Measurements from ENCODE around the gene GNAI2.
"Not testable (repeated sequence)": the region's sequence is repeated elsewhere in the genome, so short reads cannot be mapped to it uniquely, and the experiment has no call there.

The GNAI2 gene

GRCh38 chr3:50241163-50241562, 5.2 kb downstream of the GNAI2 start:
- TF ChIP-seq POLR2A (IDR thresholded peaks at IDR 0.05; ENCODE audit: low read depth, low read length) = no peak
- no peak for FAIRE-seq

GRCh38 chr3:50241713-50242380, 5.8 kb downstream of the GNAI2 start:
- DNase-seq (ENCODE audit: insufficient read length, low spot score) = no peak
- no peak for TF ChIP-seq POLR2A (IDR thresholded peaks at IDR 0.05; ENCODE audit: low read depth, low read length)
- FAIRE-seq = no peak

More at GRCh38 chr3:50241163-50241562, 5.2 kb downstream of the GNAI2 start:
- no peak for DNase-seq (ENCODE audit: insufficient read length, low spot score)

- no peak for DNase-seq (ENCODE audit: insufficient read length, low spot score)
- TF ChIP-seq POLR2A (IDR thresholded peaks at IDR 0.05; ENCODE audit: low read depth, low read length) = no peak
Observed at GRCh38 chr3:50242381-50242770, 6.4 kb downstream of the GNAI2 start.

GRCh38 chr3:50242851-50243542, 7.0 kb downstream of the GNAI2 start:
- no peak for FAIRE-seq
- no peak for TF ChIP-seq POLR2A (IDR thresholded peaks at IDR 0.05; ENCODE audit: low read depth, low read length)
- DNase-seq (ENCODE audit: insufficient read length, low spot score) = no peak

More at GRCh38 chr3:50242381-50242770, 6.4 kb downstream of the GNAI2 start:
- no peak for FAIRE-seq

GRCh38 chr3:50243543-50243895, 7.5 kb downstream of the GNAI2 start:
- DNase-seq (ENCODE audit: insufficient read length, low spot score) = no peak
- TF ChIP-seq POLR2A (IDR thresholded peaks at IDR 0.05; ENCODE audit: low read depth, low read length) = no peak
- no peak for FAIRE-seq

- DNase-seq (ENCODE audit: insufficient read length, low spot score); FAIRE-seq: not testable (repeated sequence)
Observed at GRCh38 chr3:50244813-50245212, 8.8 kb downstream of the GNAI2 start.

- DNase-seq (ENCODE audit: insufficient read length, low spot score) (no peak), FAIRE-seq (no peak)
- no peak for TF ChIP-seq POLR2A (IDR thresholded peaks at IDR 0.05; ENCODE audit: low read depth, low read length)
Observed at GRCh38 chr3:50245251-50245745, 9.3 kb downstream of the GNAI2 start.

GRCh38 chr3:50245831-50246516, 10.0 kb downstream of the GNAI2 start:
- DNase-seq (ENCODE audit: insufficient read length, low spot score) (peak; percentile 58), FAIRE-seq (no peak)
- no peak; the same call in 1 of the 2 replicates for TF ChIP-seq POLR2A (IDR thresholded peaks at IDR 0.05; ENCODE audit: low read depth, low read length)

GRCh38 chr3:50246517-50246954, 10.5 kb downstream of the GNAI2 start:
- FAIRE-seq = peak; percentile 20
- peak; percentile 80 for DNase-seq (ENCODE audit: insufficient read length, low spot score)
- peak; percentile 43; the same call in 1 of the 2 replicates for TF ChIP-seq POLR2A (IDR thresholded peaks at IDR 0.05; ENCODE audit: low read depth, low read length)

- no peak for FAIRE-seq
- no peak for DNase-seq (ENCODE audit: insufficient read length, low spot score)
- TF ChIP-seq POLR2A (IDR thresholded peaks at IDR 0.05; ENCODE audit: low read depth, low read length) = no peak
Observed at GRCh38 chr3:50248387-50248786, 12.4 kb downstream of the GNAI2 start.

- TF ChIP-seq POLR2A (IDR thresholded peaks at IDR 0.05; ENCODE audit: low read depth, low read length) = no peak
- DNase-seq (ENCODE audit: insufficient read length, low spot score) (no peak), FAIRE-seq (no peak)
Observed at GRCh38 chr3:50249457-50249856, 13.5 kb downstream of the GNAI2 start.

- TF ChIP-seq POLR2A (IDR thresholded peaks at IDR 0.05; ENCODE audit: low read depth, low read length) = no peak
- DNase-seq (ENCODE audit: insufficient read length, low spot score) (no peak), FAIRE-seq (no peak)
Observed at GRCh38 chr3:50250514-50250913, 14.5 kb downstream of the GNAI2 start.

GRCh38 chr3:50251220-50251619, 15.2 kb downstream of the GNAI2 start:
- peak; percentile 57 for FAIRE-seq
- peak; percentile 85 for DNase-seq (ENCODE audit: insufficient read length, low spot score)
- no peak for TF ChIP-seq POLR2A (IDR thresholded peaks at IDR 0.05; ENCODE audit: low read depth, low read length)

- peak; percentile 61 for DNase-seq (ENCODE audit: insufficient read length, low spot score)
- FAIRE-seq = no peak
- no peak for TF ChIP-seq POLR2A (IDR thresholded peaks at IDR 0.05; ENCODE audit: low read depth, low read length)
Observed at GRCh38 chr3:50254577-50255250, 18.7 kb downstream of the GNAI2 start.

All from H54 (cell line).